NCI-H524 (cell line): ENCODE measurements around the gene TCF7L2.

ENCODE experiments used
- DNase-seq, 2 experiments: peaks; one replicate each; lab custom pipeline; 2025; lab: John Stamatoyannopoulos, UW

The TCF7L2 gene

GRCh38 chr10:113000442-113000841 is 50.4 kb downstream of the TCF7L2 start:
- no peak for DNase-seq

GRCh38 chr10:113000876-113001598 is 51.0 kb downstream of the TCF7L2 start:
- no peak for DNase-seq

GRCh38 chr10:113001599-113002448 is 51.8 kb downstream of the TCF7L2 start:
- DNase-seq = no peak

- no peak for DNase-seq
Observed at GRCh38 chr10:113002449-113002777, 52.4 kb downstream of the TCF7L2 start.

- DNase-seq = no peak
Observed at GRCh38 chr10:113003052-113003451, 53.0 kb downstream of the TCF7L2 start.

GRCh38 chr10:113004069-113004618 is 54.1 kb downstream of the TCF7L2 start:
- DNase-seq = no peak

GRCh38 chr10:113005380-113005779 is 55.3 kb downstream of the TCF7L2 start:
- DNase-seq = no peak

- no peak for DNase-seq
Observed at GRCh38 chr10:113006656-113007342, 56.8 kb downstream of the TCF7L2 start.

GRCh38 chr10:113007343-113007771 is 57.3 kb downstream of the TCF7L2 start:
- no peak for DNase-seq

GRCh38 chr10:113007821-113008220 is 57.8 kb downstream of the TCF7L2 start:
- DNase-seq = no peak

GRCh38 chr10:113011592-113012374 is 61.7 kb downstream of the TCF7L2 start:
- DNase-seq = no peak

- DNase-seq = no peak
Observed at GRCh38 chr10:113015201-113015600, 65.2 kb downstream of the TCF7L2 start.

- no peak for DNase-seq
Observed at GRCh38 chr10:113017376-113017775, 67.3 kb downstream of the TCF7L2 start.

- DNase-seq = no peak
Observed at GRCh38 chr10:113018034-113018433, 68.0 kb downstream of the TCF7L2 start.

- no peak for DNase-seq
Observed at GRCh38 chr10:113019096-113019495, 69.0 kb downstream of the TCF7L2 start.

GRCh38 chr10:113019692-113020474 is 69.8 kb downstream of the TCF7L2 start:
- DNase-seq = no peak

- DNase-seq = no peak
Observed at GRCh38 chr10:113020475-113020753, 70.4 kb downstream of the TCF7L2 start.

- no peak for DNase-seq
Observed at GRCh38 chr10:113020838-113021237, 70.8 kb downstream of the TCF7L2 start.

- DNase-seq = no peak
Observed at GRCh38 chr10:113021268-113022040, 71.4 kb downstream of the TCF7L2 start.

GRCh38 chr10:113022265-113022664 is 72.2 kb downstream of the TCF7L2 start:
- no peak for DNase-seq
